Vagina (tissue), 2 donors: ENCODE measurements around the gene ANKRD24.

Source experiments
- POLR2A ChIP-seq, 2 donors: fragments of 450-650 bp; IDR thresholded peaks; one replicate each; pipeline ENCODE4 v1.6.1; 2017; ENCODE audit warnings: antibody characterized with exemption in 2 of 2, mild to moderate bottlenecking in 2 of 2, moderate library complexity in 2 of 2
- POLR2AphosphoS5 ChIP-seq, 2 donors: sonication (generic); formaldehyde crosslinking; IDR thresholded peaks; one replicate each; pipeline ENCODE4 v1.9.0; 2017; ENCODE audit warnings: antibody characterized with exemption in 2 of 2, mild to moderate bottlenecking in 2 of 2, low read depth in 1 of 2; ENCODE audit not compliant: insufficient read depth in 1 of 2
- TF ChIP-seq, protein P1 (sequence below), 3 experiments: fragments of 450-650 bp in 2 of 3; fragments of 200-600 bp in 1 of 3; sonication (generic) in 1 of 3; IDR thresholded peaks; one replicate each; pipeline ENCODE4 v1.5.1; 2017 to 2019; ENCODE audit warnings: antibody characterized with exemption in 3 of 3, mild to moderate bottlenecking in 2 of 3, moderate library complexity in 2 of 3

DNA sequence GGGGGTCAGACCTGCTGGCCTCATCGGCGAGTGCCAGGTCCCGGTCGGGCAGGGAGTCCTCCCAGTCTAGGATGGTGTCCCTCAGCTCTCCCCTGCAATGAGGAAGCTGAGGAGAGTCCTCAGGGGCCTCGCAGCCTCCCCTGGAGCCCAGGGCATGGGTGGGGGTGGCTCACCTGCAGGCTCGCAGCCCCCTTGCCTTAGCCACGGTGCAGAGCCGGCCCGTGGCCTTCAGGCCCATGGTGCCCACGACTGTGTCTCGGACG is 6.9 kb upstream of the ANKRD24 start:
- TF ChIP-seq, protein P1, sequence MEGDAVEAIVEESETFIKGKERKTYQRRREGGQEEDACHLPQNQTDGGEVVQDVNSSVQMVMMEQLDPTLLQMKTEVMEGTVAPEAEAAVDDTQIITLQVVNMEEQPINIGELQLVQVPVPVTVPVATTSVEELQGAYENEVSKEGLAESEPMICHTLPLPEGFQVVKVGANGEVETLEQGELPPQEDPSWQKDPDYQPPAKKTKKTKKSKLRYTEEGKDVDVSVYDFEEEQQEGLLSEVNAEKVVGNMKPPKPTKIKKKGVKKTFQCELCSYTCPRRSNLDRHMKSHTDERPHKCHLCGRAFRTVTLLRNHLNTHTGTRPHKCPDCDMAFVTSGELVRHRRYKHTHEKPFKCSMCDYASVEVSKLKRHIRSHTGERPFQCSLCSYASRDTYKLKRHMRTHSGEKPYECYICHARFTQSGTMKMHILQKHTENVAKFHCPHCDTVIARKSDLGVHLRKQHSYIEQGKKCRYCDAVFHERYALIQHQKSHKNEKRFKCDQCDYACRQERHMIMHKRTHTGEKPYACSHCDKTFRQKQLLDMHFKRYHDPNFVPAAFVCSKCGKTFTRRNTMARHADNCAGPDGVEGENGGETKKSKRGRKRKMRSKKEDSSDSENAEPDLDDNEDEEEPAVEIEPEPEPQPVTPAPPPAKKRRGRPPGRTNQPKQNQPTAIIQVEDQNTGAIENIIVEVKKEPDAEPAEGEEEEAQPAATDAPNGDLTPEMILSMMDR (IDR thresholded peaks at IDR 0.05): no peak
- no peak for TF ChIP-seq POLR2A (IDR thresholded peaks at IDR 0.05)
- TF ChIP-seq POLR2AphosphoS5 (IDR thresholded peaks at IDR 0.05; ENCODE audit: insufficient read depth in 1 of 2, low read depth in 1 of 2): no peak
